Coronary artery (tissue), 2 donors: ENCODE measurements around the gene PITPNC1.

ENCODE experiments used
- DNase-seq: peaks from one replicate; pipeline ENCODE4 v3.0.0-alpha.2; 2017; ENCODE audit warnings: low spot score
- H3K27ac ChIP-seq, 2 donors: fragments of 200-600 bp; sonication (generic); one replicate each; pipeline ENCODE4 v1.5.1; 2016 to 2019
- H3K4me3 ChIP-seq: fragments of 200-600 bp; sonication (generic); 2 replicates; pipeline ENCODE4 v1.5.1; 2016; ENCODE audit warnings: mild to moderate bottlenecking, moderate library complexity
- TF ChIP-seq, protein P1 (sequence below): fragments of 200-600 bp; sonication (generic); IDR thresholded peaks from one replicate; pipeline ENCODE4 v1.5.1; 2019; ENCODE audit warnings: antibody characterized with exemption

The PITPNC1 gene

DNA sequence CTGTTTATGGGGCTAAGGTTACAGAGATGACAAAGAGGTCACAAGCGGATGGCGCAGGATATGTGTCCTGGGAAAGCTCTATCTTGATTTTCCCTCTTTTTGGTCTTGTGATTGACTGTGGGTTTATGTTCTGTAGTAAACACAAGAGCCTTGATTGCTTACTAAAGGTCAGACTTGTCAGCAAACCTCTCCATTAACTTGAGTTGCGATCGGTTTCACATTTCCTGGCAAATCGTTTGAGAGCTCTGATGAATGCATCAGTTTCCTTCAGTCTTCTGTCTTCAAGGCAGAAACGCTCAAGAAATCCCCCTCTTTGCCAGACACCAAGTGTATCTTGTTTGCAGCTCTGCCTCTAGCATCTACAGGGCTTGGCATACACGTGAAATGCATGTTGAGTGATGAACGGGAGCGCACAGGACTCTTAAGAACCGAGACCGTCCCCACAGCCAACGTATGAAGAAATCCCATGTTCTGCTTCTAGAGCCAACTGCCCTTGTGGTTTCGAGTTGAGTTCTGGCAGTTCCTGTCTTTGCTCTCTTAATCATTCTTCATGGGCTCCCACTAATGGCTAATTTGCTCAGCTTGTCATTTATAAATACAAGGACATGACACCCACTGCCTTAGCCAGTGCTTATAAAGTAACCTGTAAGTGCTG, 143.3 kb downstream of the PITPNC1 start:
- H3K27ac ChIP-seq, result no peak overlapping the region
- no peak for DNase-seq
- TF ChIP-seq, protein P1, sequence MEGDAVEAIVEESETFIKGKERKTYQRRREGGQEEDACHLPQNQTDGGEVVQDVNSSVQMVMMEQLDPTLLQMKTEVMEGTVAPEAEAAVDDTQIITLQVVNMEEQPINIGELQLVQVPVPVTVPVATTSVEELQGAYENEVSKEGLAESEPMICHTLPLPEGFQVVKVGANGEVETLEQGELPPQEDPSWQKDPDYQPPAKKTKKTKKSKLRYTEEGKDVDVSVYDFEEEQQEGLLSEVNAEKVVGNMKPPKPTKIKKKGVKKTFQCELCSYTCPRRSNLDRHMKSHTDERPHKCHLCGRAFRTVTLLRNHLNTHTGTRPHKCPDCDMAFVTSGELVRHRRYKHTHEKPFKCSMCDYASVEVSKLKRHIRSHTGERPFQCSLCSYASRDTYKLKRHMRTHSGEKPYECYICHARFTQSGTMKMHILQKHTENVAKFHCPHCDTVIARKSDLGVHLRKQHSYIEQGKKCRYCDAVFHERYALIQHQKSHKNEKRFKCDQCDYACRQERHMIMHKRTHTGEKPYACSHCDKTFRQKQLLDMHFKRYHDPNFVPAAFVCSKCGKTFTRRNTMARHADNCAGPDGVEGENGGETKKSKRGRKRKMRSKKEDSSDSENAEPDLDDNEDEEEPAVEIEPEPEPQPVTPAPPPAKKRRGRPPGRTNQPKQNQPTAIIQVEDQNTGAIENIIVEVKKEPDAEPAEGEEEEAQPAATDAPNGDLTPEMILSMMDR, result no peak
- peak overlapping the region; percentile 53 for H3K4me3 ChIP-seq

DNA sequence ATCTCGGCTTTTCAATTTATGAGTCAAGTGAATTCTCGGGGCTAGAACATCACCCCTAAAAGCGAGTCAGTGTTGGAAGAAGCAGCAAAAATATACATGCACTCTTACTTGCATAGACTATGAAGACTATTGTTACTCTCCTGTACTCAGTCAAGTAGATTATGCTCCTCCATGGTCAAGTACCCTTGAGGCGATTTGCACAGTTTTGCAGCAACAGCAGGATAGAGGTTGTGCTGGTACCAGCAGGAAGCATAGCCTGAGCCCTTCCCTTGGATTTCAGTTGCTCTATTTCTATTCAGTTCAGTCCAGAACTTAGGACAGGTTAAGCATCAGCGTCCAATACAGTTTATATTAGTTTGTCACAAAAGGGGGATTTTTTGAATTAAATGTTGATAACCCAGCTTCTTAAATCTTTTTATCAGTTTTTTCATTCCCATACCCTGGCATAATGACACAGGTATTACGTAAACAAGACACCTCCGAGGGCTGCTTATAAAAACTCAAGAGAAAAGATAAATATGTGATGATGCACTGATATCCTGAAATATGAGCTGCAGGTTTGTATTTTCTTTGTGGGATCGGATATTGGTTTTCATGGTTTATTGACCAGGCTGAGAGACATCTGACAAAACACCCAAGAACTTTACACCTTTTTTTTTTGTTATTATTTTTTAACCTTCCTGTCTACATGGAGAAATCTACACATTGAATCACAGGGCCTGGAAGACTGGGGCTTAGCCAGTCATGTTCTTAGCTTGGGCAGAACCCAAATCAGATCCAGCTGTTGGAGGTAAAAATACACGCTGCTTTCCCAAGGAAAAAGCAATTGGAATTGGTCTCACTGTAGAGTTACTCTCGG, 144.1 kb downstream of the PITPNC1 start:
- DNase-seq, result no peak
- TF ChIP-seq, protein P1, result no peak
- Histone ChIP-seq H3K4me3 (no peak overlapping the region), H3K27ac (no peak overlapping the region)

DNA sequence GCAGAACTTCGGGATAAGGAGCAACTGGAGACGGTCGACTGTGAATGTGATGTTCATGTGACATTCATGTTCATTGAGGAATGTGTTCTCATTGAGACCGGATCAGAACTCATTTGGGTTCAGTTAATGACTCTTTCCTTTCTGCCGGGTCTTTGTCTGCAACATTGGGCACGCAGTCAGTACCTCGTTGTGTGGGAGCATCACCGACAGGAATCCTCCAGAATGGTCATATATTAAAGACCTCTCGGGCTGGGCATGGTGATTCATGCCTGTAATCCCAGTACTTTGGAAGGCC, 144.6 kb downstream of the PITPNC1 start:
- no peak overlapping the region for H3K4me3 ChIP-seq
- TF ChIP-seq, protein P1, result no peak
- no peak for DNase-seq
- no peak overlapping the region for H3K27ac ChIP-seq

DNA sequence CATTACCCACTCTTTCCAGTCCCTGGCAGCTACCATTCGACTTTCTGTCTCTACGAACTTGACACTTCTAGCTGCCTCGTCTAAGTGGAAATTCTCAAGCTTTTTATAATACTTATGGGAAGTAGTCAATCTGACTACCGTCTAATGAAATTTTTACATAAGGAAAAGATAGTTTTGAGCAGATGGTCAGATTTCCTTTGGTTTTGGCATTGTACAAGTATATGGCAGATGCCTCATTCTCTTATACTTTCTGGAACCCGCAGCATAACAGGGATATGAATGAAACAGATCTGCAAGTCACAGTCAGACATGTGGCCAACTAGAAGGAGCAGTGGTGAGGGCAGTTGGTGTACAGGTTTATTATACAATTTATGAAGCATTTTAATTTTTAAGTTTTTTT, 146.0 kb downstream of the PITPNC1 start:
- DNase-seq, result no peak
- no peak overlapping the region for H3K4me3 ChIP-seq
- TF ChIP-seq, protein P1, result no peak
- no peak overlapping the region for H3K27ac ChIP-seq

DNA sequence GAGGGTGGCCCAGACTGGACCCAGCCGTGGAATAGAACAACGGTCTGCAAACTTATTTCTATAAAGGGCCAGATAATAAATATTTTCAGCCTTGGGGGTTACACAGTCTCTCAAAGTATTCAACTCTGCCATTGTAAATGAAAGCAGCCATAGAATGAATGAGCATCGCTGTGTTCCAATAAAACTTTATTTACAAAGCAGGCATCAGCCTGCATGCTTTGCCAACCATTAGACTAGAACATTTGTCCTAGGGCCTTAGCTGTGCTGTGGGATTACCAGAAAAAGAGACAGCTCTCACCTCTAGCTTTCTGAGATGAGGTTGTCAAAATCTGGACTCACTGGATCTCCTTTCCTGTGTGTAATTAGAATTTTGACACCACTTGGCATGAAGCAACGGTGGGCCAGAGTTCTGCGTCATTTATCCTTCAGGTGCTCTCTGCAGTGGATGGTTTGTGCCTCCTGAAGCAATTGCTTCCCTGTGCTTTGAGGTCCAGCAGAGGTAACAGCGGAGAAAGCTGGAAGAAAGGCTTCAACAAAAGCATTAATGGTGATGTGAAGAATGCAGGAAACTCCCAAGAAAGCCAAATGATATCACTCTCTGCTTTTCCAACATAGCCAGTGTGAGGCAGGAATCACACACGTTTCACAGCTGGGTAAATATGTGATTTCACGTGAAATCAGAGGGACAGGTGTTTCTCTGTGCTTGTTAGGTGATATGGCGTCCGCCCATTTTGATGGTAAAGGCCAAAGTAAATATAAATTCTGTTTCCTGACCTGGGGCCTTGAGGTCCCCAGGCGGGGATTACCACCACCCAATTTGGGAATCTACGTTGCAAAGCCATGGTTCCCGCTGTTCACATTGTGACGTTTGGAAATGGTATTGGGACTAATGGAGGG, 148.4 kb downstream of the PITPNC1 start:
- DNase-seq, result peak; percentile 5
- TF ChIP-seq, protein P1, result no peak
- no peak overlapping the region for H3K27ac ChIP-seq
- no peak overlapping the region for H3K4me3 ChIP-seq

DNA sequence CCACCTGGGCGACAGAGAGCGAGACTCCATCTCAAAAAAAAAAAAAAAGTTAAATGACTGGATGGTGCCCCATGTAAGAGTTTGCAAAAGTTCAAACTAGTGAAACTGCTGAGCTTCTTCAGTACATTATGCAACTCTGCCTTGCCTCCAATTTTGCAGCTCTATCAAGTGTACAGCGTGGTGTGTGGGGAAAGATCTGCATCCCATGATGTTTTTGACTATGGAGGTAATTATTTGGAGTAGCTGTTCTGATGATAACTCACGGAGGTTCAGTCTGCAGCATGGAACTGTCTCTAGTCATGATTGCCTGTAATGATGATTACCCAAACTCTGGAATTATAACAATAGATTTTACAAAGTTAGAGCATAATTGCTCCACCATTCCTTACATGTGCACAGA, 149.6 kb downstream of the PITPNC1 start:
- DNase-seq, result no peak
- TF ChIP-seq, protein P1, result no peak
- H3K27ac ChIP-seq, result no peak overlapping the region
- H3K4me3 ChIP-seq, result no peak overlapping the region
